CD14-positive monocyte (primary cell): ENCODE results near the gene SNX13. TPM values are rescaled to one million over a fixed set of nuclear protein-coding genes. Genes with fewer than 3 reads are reported as not detected.

Experiments used
- DNase-seq, 3 donors: peaks; one replicate each; pipeline ENCODE4 v3.0.0-alpha.2; 2011 to 2022
- H2AFZ ChIP-seq: 2 replicates; pipeline ENCODE4 v1.6.0; 2012; ENCODE audit warnings: mild to moderate bottlenecking, low read depth, low read length, inconsistent platforms; ENCODE audit not compliant: insufficient read depth, poor library complexity, severe bottlenecking
- H3K27ac ChIP-seq, 2 donors: 1 replicate in 1 of 2; 2 replicates in 1 of 2; pipeline ENCODE4 v1.5.1; 2012 to 2013; ENCODE audit warnings: low read length in 2 of 2, control low read depth in 1 of 2, inconsistent platforms in 1 of 2, low read depth in 1 of 2, mild to moderate bottlenecking in 1 of 2
- H3K27me3 ChIP-seq, 2 donors: one replicate each; pipeline versions ENCODE4 v1.6.0 to v1.6.1; 2011 to 2013; ENCODE audit warnings: low read length in 2 of 2; ENCODE audit not compliant: control insufficient read depth in 2 of 2, insufficient read depth in 2 of 2
- H3K36me3 ChIP-seq, 2 donors: replicated peaks in 1 of 2; 1 replicate in 1 of 2; 2 replicates in 1 of 2; pipeline versions ENCODE4 v1.5.1 to v1.6.1; 2012 to 2013; ENCODE audit warnings: low read length in 2 of 2, control low read depth in 1 of 2, inconsistent platforms in 1 of 2, mild to moderate bottlenecking in 1 of 2; ENCODE audit not compliant: insufficient read depth in 2 of 2, control insufficient read depth in 1 of 2
- H3K4me1 ChIP-seq, 2 donors: 1 replicate in 1 of 2; 2 replicates in 1 of 2; pipeline versions ENCODE4 v1.5.1 to v1.6.1; 2012 to 2013; ENCODE audit warnings: low read length in 2 of 2, control low read depth in 1 of 2, inconsistent platforms in 1 of 2, mild to moderate bottlenecking in 1 of 2, moderate library complexity in 1 of 2; ENCODE audit not compliant: insufficient read depth in 2 of 2, control insufficient read depth in 1 of 2
- H3K4me2 ChIP-seq: replicated peaks from 2 replicates; pipeline ENCODE3; 2012; ENCODE audit warnings: low read length, moderate library complexity, mild to moderate bottlenecking; ENCODE audit not compliant: poor library complexity, severe bottlenecking; ENCODE audit errors: extremely low read depth
- H3K4me3 ChIP-seq, 3 experiments: fragments of 200-600 bp in 1 of 3; sonication (generic) in 1 of 3; replicated peaks in 1 of 3; 1 replicate in 2 of 3; 2 replicates in 1 of 3; pipeline ENCODE4 v1.5.1; 2011 to 2013; ENCODE audit warnings: low read length in 3 of 3, mild to moderate bottlenecking in 3 of 3, control low read depth in 2 of 3, low read depth in 2 of 3, inconsistent platforms in 1 of 3, moderate library complexity in 1 of 3
- H3K79me2 ChIP-seq: 2 replicates; pipeline ENCODE4 v1.6.0; 2012; ENCODE audit warnings: mild to moderate bottlenecking, control low read depth, inconsistent platforms, low read length, moderate library complexity; ENCODE audit not compliant: insufficient read depth
- H3K9ac ChIP-seq: 2 replicates; pipeline ENCODE4 v1.6.0; 2017; ENCODE audit warnings: low read length, mild to moderate bottlenecking; ENCODE audit not compliant: insufficient read depth, poor library complexity, severe bottlenecking
- H3K9me3 ChIP-seq, 2 donors: replicated peaks in 1 of 2; 1 replicate in 1 of 2; 2 replicates in 1 of 2; pipeline versions ENCODE4 v1.5.1 to v1.6.1; 2012 to 2013; ENCODE audit warnings: low read length in 2 of 2, control low read depth in 1 of 2; ENCODE audit not compliant: control insufficient read depth in 1 of 2, insufficient read depth in 1 of 2
- H4K20me1 ChIP-seq: 2 replicates; pipeline ENCODE4 v1.6.0; 2012; ENCODE audit warnings: mild to moderate bottlenecking, low read length, control low read depth, moderate library complexity; ENCODE audit not compliant: insufficient read depth
- H3K27ac Mint-ChIP-seq, 7 donors: one replicate each; pipeline ENCODE4 v1.8.0; 2020; ENCODE audit warnings: mild to moderate bottlenecking in 7 of 7, mixed read lengths in 7 of 7, moderate library complexity in 6 of 7, inconsistent platforms in 2 of 7
- H3K27me3 Mint-ChIP-seq, 3 donors: one replicate each; pipeline ENCODE4 v1.8.0; 2021 to 2022; ENCODE audit warnings: low read depth in 3 of 3, mild to moderate bottlenecking in 3 of 3, mixed read lengths in 3 of 3, moderate library complexity in 3 of 3, inconsistent platforms in 1 of 3
- H3K36me3 Mint-ChIP-seq, 2 donors: one replicate each; pipeline ENCODE4 v1.8.0; 2020; ENCODE audit warnings: mixed read lengths in 2 of 2, inconsistent platforms in 1 of 2, mild to moderate bottlenecking in 1 of 2
- H3K4me1 Mint-ChIP-seq: one replicate; pipeline ENCODE4 v1.8.0; 2020; ENCODE audit warnings: mild to moderate bottlenecking, mixed read lengths
- H3K4me3 Mint-ChIP-seq, 2 donors: one replicate each; pipeline ENCODE4 v1.8.0; 2020; ENCODE audit warnings: mild to moderate bottlenecking in 2 of 2, mixed read lengths in 2 of 2, moderate library complexity in 1 of 2
- H3K9me3 Mint-ChIP-seq, 7 donors: one replicate each; pipeline ENCODE4 v1.8.0; 2020 to 2022; ENCODE audit warnings: mixed read lengths in 7 of 7, mild to moderate bottlenecking in 6 of 7, moderate library complexity in 6 of 7, inconsistent platforms in 2 of 7
- WGBS: methylation state at CpG from one replicate; pipeline ENCODE4 v1.1.5; 2013; ENCODE audit warnings: missing lambda C conversion rate; ENCODE audit not compliant: insufficient coverage; 5-methylcytosine and 5-hydroxymethylcytosine counted together
- intact Hi-C, 2 donors: fragments of 100-400 bp; cut with micrococcal nuclease; formaldehyde crosslinking; loops; one replicate each; pipeline versions ENCODE4 v1.15.0 to v1.15.1; 2023
- polyA plus RNA-seq, 3 donors: library from polyadenylated mRNA; depleted of rRNA in 1 of 3; unstranded in 2 of 3; stranded (reverse) in 1 of 3; fragments of 300-500 nt in 2 of 3; fragments of >200 nt in 1 of 3; fragmentation: Illumina TruSeq in 2 of 3; gene quantifications; 1 replicate in 2 of 3; 2 replicates in 1 of 3; pipeline ENCODE4 v1.2.3, GENCODE V29; 2012 to 2021
- TF ChIP-seq, protein P1 (sequence below): fragments of 200-600 bp; IDR thresholded peaks from one replicate; pipeline ENCODE4 v1.8.0; 2022; ENCODE audit warnings: antibody characterized with exemption, mild to moderate bottlenecking

Gene SNX13
- polyA plus RNA-seq, 3 donors = 12.1 to 31.3 (median 17.4) TPM

DNA sequence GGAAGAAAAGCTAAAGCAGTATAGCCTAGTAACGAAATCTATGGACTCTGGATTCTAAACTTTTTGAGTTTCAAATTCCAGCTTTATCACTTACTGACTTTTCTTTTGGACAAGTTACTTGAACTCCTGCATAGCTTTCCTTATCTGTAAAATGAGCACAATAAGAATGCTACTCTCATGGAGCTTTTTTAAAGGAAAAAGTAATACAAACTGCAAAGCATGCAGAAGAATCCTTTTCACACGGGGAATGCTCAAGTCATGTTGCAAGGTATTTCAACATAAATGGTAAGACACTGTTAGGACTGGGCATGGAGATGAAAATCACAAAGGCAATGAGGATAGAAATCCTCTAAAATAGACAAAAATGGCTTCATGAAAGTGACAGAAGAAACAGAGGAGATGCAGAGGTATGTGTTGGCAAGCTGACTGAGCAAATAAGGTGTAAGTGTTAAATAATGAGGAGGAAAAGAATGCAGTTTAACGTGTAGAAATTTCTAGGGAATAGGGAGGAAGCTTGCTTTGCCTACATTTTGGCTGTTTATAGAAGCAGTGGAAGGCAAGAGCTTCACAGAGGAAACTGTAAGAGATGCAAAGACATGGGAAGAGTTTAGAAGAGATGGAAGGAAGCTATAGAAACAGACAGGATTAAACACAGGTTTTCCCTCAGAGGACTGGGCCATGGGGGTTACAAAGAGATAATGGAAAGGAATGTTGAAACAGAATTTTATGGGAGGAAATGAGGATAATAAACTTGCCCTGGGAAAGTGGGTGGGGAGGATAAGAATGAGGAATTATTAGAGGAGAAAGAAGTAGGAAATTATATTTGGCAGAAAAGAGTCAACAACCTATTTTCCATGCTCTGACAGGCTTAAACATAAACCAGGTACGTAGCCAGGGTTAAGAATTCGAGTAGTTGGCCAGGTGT lies 28.8 kb upstream of the SNX13 start:
- intact Hi-C loops = no loop called here
- H3K27ac Mint-ChIP-seq = peak overlapping the region in 1 of 7 donors; percentile 2
- Histone ChIP-seq H3K9me3 (no peaks in the 10 kb centered on the region), H3K9ac (no peak overlapping the region), H3K27me3 (no peaks in the 10 kb centered on the region), H3K27ac (no peak overlapping the region), H3K4me3 (no peak overlapping the region), H3K4me1 (no peaks in the 10 kb centered on the region), H3K4me2 (no peak overlapping the region), H4K20me1 (no peaks in the 10 kb centered on the region), H3K79me2 (no peaks in the 10 kb centered on the region), H2AFZ (no peak overlapping the region), H3K36me3 (no peaks in the 10 kb centered on the region)
- no peak for DNase-seq
- H3K9me3 Mint-ChIP-seq = no peaks in the 10 kb centered on the region
- no peaks in the 10 kb centered on the region for H3K36me3 Mint-ChIP-seq
- no peaks in the 10 kb centered on the region for H3K4me1 Mint-ChIP-seq
- no peaks in the 10 kb centered on the region for H3K27me3 Mint-ChIP-seq
- 54% methylated on average over 1 of the region's 5 CpGs for WGBS
- no peak overlapping the region for H3K4me3 Mint-ChIP-seq
- TF ChIP-seq, protein P1, sequence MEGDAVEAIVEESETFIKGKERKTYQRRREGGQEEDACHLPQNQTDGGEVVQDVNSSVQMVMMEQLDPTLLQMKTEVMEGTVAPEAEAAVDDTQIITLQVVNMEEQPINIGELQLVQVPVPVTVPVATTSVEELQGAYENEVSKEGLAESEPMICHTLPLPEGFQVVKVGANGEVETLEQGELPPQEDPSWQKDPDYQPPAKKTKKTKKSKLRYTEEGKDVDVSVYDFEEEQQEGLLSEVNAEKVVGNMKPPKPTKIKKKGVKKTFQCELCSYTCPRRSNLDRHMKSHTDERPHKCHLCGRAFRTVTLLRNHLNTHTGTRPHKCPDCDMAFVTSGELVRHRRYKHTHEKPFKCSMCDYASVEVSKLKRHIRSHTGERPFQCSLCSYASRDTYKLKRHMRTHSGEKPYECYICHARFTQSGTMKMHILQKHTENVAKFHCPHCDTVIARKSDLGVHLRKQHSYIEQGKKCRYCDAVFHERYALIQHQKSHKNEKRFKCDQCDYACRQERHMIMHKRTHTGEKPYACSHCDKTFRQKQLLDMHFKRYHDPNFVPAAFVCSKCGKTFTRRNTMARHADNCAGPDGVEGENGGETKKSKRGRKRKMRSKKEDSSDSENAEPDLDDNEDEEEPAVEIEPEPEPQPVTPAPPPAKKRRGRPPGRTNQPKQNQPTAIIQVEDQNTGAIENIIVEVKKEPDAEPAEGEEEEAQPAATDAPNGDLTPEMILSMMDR = no peak

DNA sequence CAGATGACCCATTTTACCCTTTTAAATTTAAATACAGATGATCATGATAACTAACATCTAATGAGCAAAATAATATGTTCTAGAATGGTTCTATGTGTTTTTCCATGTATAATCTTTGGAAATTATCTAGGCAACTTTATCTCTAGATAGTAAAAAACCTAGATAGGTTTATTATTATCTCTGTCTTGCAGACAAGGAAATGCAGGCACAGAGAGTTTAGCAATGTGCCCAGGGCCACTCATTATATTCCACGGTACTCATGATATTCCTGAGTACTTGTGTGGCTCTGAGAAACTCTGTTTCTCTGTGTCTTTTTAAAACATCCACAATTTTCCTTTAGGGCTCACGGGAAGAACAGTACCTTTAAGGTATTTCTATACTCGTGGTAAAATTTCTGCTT lies 26.4 kb upstream of the SNX13 start:
- no peaks in the 10 kb centered on the region for H4K20me1 ChIP-seq
- no peaks in the 10 kb centered on the region for H3K9me3 ChIP-seq
- WGBS = no CpG with 5 or more reads among the region's 3 CpGs
- H3K4me1 ChIP-seq = no peaks in the 10 kb centered on the region
- Mint-ChIP-seq H3K36me3 (no peaks in the 10 kb centered on the region), H3K27me3 (no peaks in the 10 kb centered on the region), H3K9me3 (no peaks in the 10 kb centered on the region), H3K4me1 (no peaks in the 10 kb centered on the region), H3K27ac (no peak overlapping the region), H3K4me3 (no peak overlapping the region)
- no peaks in the 10 kb centered on the region for H3K27me3 ChIP-seq
- no peak overlapping the region for H3K4me2 ChIP-seq
- DNase-seq = no peak
- H3K27ac ChIP-seq = no peak overlapping the region
- no peak overlapping the region for H2AFZ ChIP-seq
- no peaks in the 10 kb centered on the region for H3K79me2 ChIP-seq
- no peak overlapping the region for H3K4me3 ChIP-seq
- H3K9ac ChIP-seq = no peak overlapping the region
- intact Hi-C loops = no loop called here
- TF ChIP-seq, protein P1 = no peak
- no peaks in the 10 kb centered on the region for H3K36me3 ChIP-seq
